SK-N-MC (cell line): ENCODE data around the gene F12.

Experiments
- DNase-seq: peaks from one replicate; pipeline ENCODE4 v3.0.0-alpha.2; 2011; ENCODE audit warnings: low read depth, low spot score
- H3K27ac ChIP-seq: fragments of 200-600 bp; sonication (generic); 2 replicates; pipeline ENCODE4 v1.5.1; 2016; ENCODE audit warnings: mixed run types
- H3K36me3 ChIP-seq: fragments of 200-600 bp; sonication (generic); 2 replicates; pipeline ENCODE4 v1.6.1; 2017; ENCODE audit warnings: antibody characterized with exemption, low read length, mixed read lengths; ENCODE audit not compliant: insufficient read depth
- H3K4me3 ChIP-seq: fragments of 200-600 bp; sonication (generic); 2 replicates; pipeline ENCODE4 v1.5.1; 2016
- H3K9ac ChIP-seq: fragments of 200-600 bp; sonication (generic); 2 replicates; pipeline ENCODE4 v1.8.0; 2017; ENCODE audit warnings: mixed run types, mixed read lengths; ENCODE audit not compliant: insufficient read length
- H3K9me3 ChIP-seq: fragments of 200-600 bp; sonication (generic); 2 replicates; pipeline ENCODE4 v1.6.1; 2017; ENCODE audit warnings: low read depth, mild to moderate bottlenecking, antibody characterized with exemption, low read length, moderate library complexity, mixed read lengths
- EZH2 ChIP-seq: fragments of 200-600 bp; sonication (generic); IDR thresholded peaks from one replicate; pipeline ENCODE4 v1.6.1; 2017; ENCODE audit warnings: antibody characterized with exemption
- FOXP2 ChIP-seq: optimal IDR thresholded peaks from 2 replicates; pipeline ENCODE3; 2011; ENCODE audit warnings: mild to moderate bottlenecking, moderate library complexity; ENCODE audit not compliant: insufficient read depth; ENCODE audit errors: extremely low read length, control extremely low read depth
- POLR2AphosphoS5 ChIP-seq: IDR thresholded peaks from 2 replicates; pipeline ENCODE4 v1.6.1; 2012; ENCODE audit warnings: mild to moderate bottlenecking, low read depth, low read length, borderline replicate concordance

The F12 gene

GRCh38 chr5:177430140-177430951 is 21.0 kb upstream of the F12 start:
- Histone ChIP-seq H3K9ac (no peak overlapping the region), H3K27ac (no peak overlapping the region), H3K9me3 (no peaks in the 10 kb centered on the region), H3K4me3 (no peak overlapping the region), H3K36me3 (peaks cover 6% of the 10 kb centered on the region; the same call in 1 of the 2 replicates)
- DNase-seq: no peak
- TF ChIP-seq EZH2 (no peak), POLR2AphosphoS5 (no peak), FOXP2 (no peak)

GRCh38 chr5:177429248-177430040 is 20.1 kb upstream of the F12 start:
- TF ChIP-seq POLR2AphosphoS5: no peak
- TF ChIP-seq FOXP2: no peak
- TF ChIP-seq EZH2: no peak
- H3K4me3 ChIP-seq: no peak overlapping the region
- DNase-seq: no peak
- no peak overlapping the region for H3K9ac ChIP-seq
- no peak overlapping the region for H3K27ac ChIP-seq
- peaks cover 6% of the 10 kb centered on the region; the same call in 1 of the 2 replicates for H3K36me3 ChIP-seq
- no peaks in the 10 kb centered on the region for H3K9me3 ChIP-seq

GRCh38 chr5:177428574-177429217 is 19.3 kb upstream of the F12 start:
- Histone ChIP-seq H3K36me3 (peaks cover 1% of the 10 kb centered on the region; the same call in 1 of the 2 replicates), H3K27ac (no peak overlapping the region), H3K4me3 (no peak overlapping the region), H3K9me3 (no peaks in the 10 kb centered on the region), H3K9ac (no peak overlapping the region)
- DNase-seq: no peak
- TF ChIP-seq EZH2 (no peak), POLR2AphosphoS5 (no peak), FOXP2 (no peak)

GRCh38 chr5:177427919-177428573 is 18.7 kb upstream of the F12 start:
- DNase-seq: no peak

GRCh38 chr5:177427211-177427822 is 18.0 kb upstream of the F12 start:
- Histone ChIP-seq H3K36me3 (no peaks in the 10 kb centered on the region; the same call in 1 of the 2 replicates), H3K4me3 (peak overlapping the region; percentile 88), H3K9me3 (no peaks in the 10 kb centered on the region), H3K27ac (no peak overlapping the region), H3K9ac (peak overlapping the region; percentile 92)
- DNase-seq: no peak
- TF ChIP-seq POLR2AphosphoS5 (no peak), EZH2 (no peak), FOXP2 (no peak)

More at GRCh38 chr5:177427919-177428573, 18.7 kb upstream of the F12 start:
- TF ChIP-seq EZH2 (no peak), FOXP2 (no peak), POLR2AphosphoS5 (no peak)
- Histone ChIP-seq H3K9me3 (no peaks in the 10 kb centered on the region), H3K4me3 (peak overlapping the region; percentile 88), H3K9ac (no peak overlapping the region), H3K27ac (no peak overlapping the region), H3K36me3 (no peaks in the 10 kb centered on the region; the same call in 1 of the 2 replicates)

- Histone ChIP-seq H3K9ac (peak within 1 kb of the TSS; percentile 92), H3K4me3 (peak within 1 kb of the TSS; percentile 99), H3K9me3 (no peaks in the 10 kb centered on the region), H3K36me3 (no peaks in the 10 kb centered on the region), H3K27ac (peak within 1 kb of the TSS; percentile 61)
- DNase-seq: no peak
- no peak for TF ChIP-seq EZH2
- TF ChIP-seq FOXP2: no peak
- TF ChIP-seq POLR2AphosphoS5: no peak
Observed at GRCh38 chr5:177426566-177427210, 17.3 kb upstream of the F12 start, which contains the start of gene GRK6. Gene GRK6, plus strand, starts transcription at chr5:177426676. Its CDS starts 170 bp downstream, at chr5:177426846.
